KMS-11 (cell line): ENCODE results near the gene CALR.

Experiments used
- H2AFZ ChIP-seq: fragments of 200-600 bp; sonication (generic); 2 replicates; pipeline ENCODE4 v1.6.1; 2016; ENCODE audit warnings: antibody characterized with exemption, mixed run types, low read depth
- H3K27ac ChIP-seq: fragments of 200-600 bp; sonication (generic); 2 replicates; pipeline ENCODE4 v1.6.1; 2016; ENCODE audit warnings: mild to moderate bottlenecking, mixed run types
- H3K27me3 ChIP-seq: fragments of 200-600 bp; sonication (generic); 2 replicates; pipeline ENCODE4 v1.6.1; 2017; ENCODE audit warnings: mild to moderate bottlenecking, low read depth, mixed run types, moderate library complexity; ENCODE audit not compliant: insufficient read depth
- H3K36me3 ChIP-seq: fragments of 200-600 bp; sonication (generic); 2 replicates; pipeline ENCODE4 v1.6.1; 2017; ENCODE audit warnings: mild to moderate bottlenecking, mixed run types; ENCODE audit not compliant: insufficient read depth
- H3K4me1 ChIP-seq: fragments of 200-600 bp; sonication (generic); 2 replicates; pipeline ENCODE4 v1.6.1; 2016; ENCODE audit warnings: mild to moderate bottlenecking, low read depth, mixed run types; ENCODE audit not compliant: poor library complexity, severe bottlenecking
- H3K4me2 ChIP-seq: fragments of 200-600 bp; sonication (generic); 2 replicates; pipeline ENCODE4 v1.7.0; 2016; ENCODE audit warnings: mild to moderate bottlenecking, mixed run types
- H3K4me3 ChIP-seq: fragments of 200-600 bp; sonication (generic); IDR thresholded peaks from 2 replicates; pipeline ENCODE4 v1.6.1; 2017; ENCODE audit warnings: low read depth, low read length, mixed read lengths; ENCODE audit not compliant: insufficient read depth
- H3K79me2 ChIP-seq: fragments of 200-600 bp; sonication (generic); 2 replicates; pipeline ENCODE4 v1.6.1; 2016; ENCODE audit warnings: low read depth, mixed run types; ENCODE audit not compliant: insufficient read depth
- H3K9ac ChIP-seq: fragments of 200-600 bp; sonication (generic); 2 replicates; pipeline ENCODE4 v1.6.1; 2016; ENCODE audit warnings: mild to moderate bottlenecking, mixed run types
- H4K20me1 ChIP-seq: fragments of 200-600 bp; sonication (generic); 2 replicates; pipeline ENCODE4 v1.6.1; 2016; ENCODE audit warnings: mild to moderate bottlenecking, mixed run types; ENCODE audit not compliant: insufficient read depth
- TF ChIP-seq, protein P1 (sequence below): fragments of 200-600 bp; sonication (generic); conservative IDR thresholded peaks from 2 replicates; pipeline ENCODE4 v1.6.1; 2017; ENCODE audit warnings: low read depth, mild to moderate bottlenecking, antibody characterized with exemption, low read length, moderate library complexity, mixed read lengths

Gene CALR

DNA sequence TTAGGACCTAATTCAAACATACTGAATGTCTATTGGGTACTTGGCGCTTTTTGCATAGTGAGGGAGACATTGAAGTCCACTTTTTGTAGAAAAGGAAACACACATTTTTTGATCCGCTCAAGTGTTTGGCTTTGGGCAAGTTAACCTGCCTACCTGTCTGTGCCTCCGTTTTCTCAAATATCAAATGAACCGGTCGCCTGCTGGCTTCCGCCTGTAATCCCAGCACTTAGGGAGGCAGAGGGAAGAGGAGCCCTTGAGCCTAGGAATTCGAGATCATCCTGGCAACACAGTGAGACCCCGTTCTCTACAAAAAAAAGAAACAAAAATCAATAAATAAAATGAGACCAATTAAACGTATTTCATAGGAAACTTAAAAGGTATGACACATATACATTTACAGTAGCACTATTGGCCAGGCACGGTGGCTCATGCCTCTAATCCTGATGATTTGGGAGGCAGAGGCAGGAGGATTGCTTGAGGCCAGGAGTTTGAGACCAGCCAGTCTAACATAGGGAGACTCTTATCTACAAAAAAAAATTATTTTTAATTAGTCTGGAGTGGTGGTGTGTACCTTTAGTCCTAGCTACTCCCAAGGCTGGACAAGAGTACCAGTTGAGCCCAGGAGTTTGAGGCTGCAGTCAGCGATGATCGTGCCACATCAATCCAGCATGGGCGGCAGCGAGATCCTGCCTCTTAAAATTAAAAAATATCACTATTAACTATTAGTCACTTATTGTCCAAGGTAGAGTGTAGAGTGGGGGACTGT lies 8.5 kb downstream of the CALR start:
- Histone ChIP-seq H3K4me1 (peaks cover 41% of the 10 kb centered on the region), H4K20me1 (no peaks in the 10 kb centered on the region), H3K79me2 (peaks cover 24% of the 10 kb centered on the region), H3K36me3 (peaks cover 13% of the 10 kb centered on the region), H3K4me3 (no peak overlapping the region), H3K27me3 (no peaks in the 10 kb centered on the region), H3K9ac (peak overlapping the region; percentile 87), H3K27ac (peak overlapping the region; percentile 84; the same call in 1 of the 2 replicates), H2AFZ (no peak overlapping the region), H3K4me2 (peak overlapping the region; percentile 93)
- TF ChIP-seq, protein P1, sequence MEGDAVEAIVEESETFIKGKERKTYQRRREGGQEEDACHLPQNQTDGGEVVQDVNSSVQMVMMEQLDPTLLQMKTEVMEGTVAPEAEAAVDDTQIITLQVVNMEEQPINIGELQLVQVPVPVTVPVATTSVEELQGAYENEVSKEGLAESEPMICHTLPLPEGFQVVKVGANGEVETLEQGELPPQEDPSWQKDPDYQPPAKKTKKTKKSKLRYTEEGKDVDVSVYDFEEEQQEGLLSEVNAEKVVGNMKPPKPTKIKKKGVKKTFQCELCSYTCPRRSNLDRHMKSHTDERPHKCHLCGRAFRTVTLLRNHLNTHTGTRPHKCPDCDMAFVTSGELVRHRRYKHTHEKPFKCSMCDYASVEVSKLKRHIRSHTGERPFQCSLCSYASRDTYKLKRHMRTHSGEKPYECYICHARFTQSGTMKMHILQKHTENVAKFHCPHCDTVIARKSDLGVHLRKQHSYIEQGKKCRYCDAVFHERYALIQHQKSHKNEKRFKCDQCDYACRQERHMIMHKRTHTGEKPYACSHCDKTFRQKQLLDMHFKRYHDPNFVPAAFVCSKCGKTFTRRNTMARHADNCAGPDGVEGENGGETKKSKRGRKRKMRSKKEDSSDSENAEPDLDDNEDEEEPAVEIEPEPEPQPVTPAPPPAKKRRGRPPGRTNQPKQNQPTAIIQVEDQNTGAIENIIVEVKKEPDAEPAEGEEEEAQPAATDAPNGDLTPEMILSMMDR: no peak

DNA sequence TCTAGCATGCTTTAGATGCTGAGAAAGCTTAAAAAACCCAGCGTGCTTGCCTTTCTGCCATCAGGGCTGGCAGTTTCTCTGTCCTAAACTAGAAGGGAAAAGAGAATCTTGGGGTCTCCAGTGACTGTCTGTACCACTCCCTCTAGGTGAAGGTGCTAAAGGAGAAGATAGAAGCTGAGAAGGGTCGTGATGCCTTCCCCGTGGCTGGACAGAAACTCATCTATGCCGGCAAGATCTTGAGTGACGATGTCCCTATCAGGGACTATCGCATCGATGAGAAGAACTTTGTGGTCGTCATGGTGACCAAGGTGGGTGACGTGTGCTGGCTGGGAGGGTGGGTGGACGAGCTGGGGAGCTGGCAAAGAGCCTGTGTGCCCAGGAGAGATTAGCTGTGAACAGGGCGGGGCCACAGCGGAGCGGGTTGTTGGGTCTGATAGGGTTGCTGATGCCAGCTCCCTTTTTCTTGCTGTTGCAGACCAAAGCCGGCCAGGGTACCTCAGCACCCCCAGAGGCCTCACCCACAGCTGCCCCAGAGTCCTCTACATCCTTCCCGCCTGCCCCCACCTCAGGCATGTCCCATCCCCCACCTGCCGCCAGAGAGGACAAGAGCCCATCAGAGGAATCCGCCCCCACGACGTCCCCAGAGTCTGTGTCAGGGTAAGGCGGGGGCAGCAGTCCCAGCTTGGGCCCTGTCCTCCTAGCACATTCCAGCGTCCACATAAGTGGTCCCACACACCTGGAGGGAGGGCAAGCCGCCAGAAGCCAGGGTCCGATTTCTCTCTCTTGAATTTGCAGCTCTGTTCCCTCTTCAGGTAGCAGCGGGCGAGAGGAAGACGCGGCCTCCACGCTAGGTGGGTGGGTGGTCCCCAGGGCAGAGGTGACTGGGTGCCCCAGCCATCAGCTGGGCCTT lies 9.5 kb downstream of the CALR start:
- Histone ChIP-seq H2AFZ (no peak overlapping the region), H3K9ac (no peak overlapping the region; the same call in 1 of the 2 replicates), H3K4me1 (peaks cover 31% of the 10 kb centered on the region), H4K20me1 (no peaks in the 10 kb centered on the region), H3K27ac (no peak overlapping the region), H3K4me2 (no peak overlapping the region; the same call in 1 of the 2 replicates), H3K27me3 (no peaks in the 10 kb centered on the region), H3K4me3 (no peak overlapping the region), H3K36me3 (peaks cover 12% of the 10 kb centered on the region), H3K79me2 (peaks cover 20% of the 10 kb centered on the region)
- TF ChIP-seq, protein P1: no peak

DNA sequence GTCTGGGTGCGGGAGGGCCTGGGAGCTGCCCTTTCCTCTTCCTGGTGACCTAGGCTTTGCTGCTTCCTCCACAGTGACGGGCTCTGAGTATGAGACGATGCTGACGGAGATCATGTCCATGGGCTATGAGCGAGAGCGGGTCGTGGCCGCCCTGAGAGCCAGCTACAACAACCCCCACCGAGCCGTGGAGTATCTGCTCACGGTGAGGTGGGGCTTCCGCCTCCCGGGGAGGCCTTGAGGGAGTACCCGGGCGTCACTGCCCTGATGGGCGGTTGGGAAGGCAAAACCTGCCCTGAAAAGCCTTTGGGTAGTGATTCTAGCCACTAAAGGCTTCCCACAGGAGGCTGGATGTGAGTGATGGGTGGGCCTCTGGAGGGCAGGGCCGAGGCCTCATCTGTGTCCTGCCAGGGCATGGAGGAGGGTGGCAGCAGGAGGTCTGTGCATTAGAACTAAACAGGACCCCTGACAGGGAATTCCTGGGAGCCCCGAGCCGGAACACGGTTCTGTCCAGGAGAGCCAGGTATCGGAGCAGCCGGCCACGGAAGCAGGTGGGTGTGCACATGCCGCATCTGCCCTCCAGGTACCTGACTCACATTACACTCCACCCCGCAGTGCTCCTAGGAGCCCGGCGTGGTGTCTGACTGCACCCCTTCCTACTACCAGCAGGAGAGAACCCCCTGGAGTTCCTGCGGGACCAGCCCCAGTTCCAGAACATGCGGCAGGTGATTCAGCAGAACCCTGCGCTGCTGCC lies 10.4 kb downstream of the CALR start:
- no peak overlapping the region for H3K4me3 ChIP-seq
- TF ChIP-seq, protein P1: no peak
- no peaks in the 10 kb centered on the region for H3K27me3 ChIP-seq
- no peak overlapping the region for H3K4me2 ChIP-seq
- H3K9ac ChIP-seq: no peak overlapping the region
- H3K36me3 ChIP-seq: peaks cover 5% of the 10 kb centered on the region; the same call in 1 of the 2 replicates
- H3K79me2 ChIP-seq: peaks cover 20% of the 10 kb centered on the region
- peaks cover 28% of the 10 kb centered on the region for H3K4me1 ChIP-seq
- H2AFZ ChIP-seq: no peak overlapping the region
- no peaks in the 10 kb centered on the region for H4K20me1 ChIP-seq
- H3K27ac ChIP-seq: no peak overlapping the region
